Gastrocnemius medialis (tissue), 4 donors: ENCODE data around the gene MKNK1. TPM values are rescaled to one million over a fixed set of nuclear protein-coding genes. Genes with fewer than 3 reads are reported as not detected.

Source experiments
- ATAC-seq, 2 donors: fragments of 150-250 bp; one replicate each; pipeline ENCODE4 v1.9.1; 2016
- DNase-seq, 2 donors: peaks; one replicate each; pipeline ENCODE4 v3.0.0-alpha.2; 2019
- H3K27ac ChIP-seq, 4 donors: fragments of 200-600 bp; sonication (generic); 1 replicate in 1 of 4; 2 replicates in 3 of 4; pipeline ENCODE4 v1.5.1; 2016 to 2018; ENCODE audit warnings: mild to moderate bottlenecking in 2 of 4, moderate library complexity in 1 of 4
- H3K27me3 ChIP-seq, 3 donors: fragments of 200-600 bp; sonication (generic) in 2 of 3; 1 replicate in 1 of 3; 2 replicates in 2 of 3; pipeline versions ENCODE4 v1.5.1 to v1.6.0; 2016 to 2019; ENCODE audit warnings: mild to moderate bottlenecking in 1 of 3, moderate library complexity in 1 of 3
- H3K36me3 ChIP-seq, 2 donors: fragments of 200-600 bp; sonication (generic) in 1 of 2; one replicate each; pipeline ENCODE4 v1.5.1; 2017 to 2018
- H3K4me1 ChIP-seq, 2 donors: fragments of 200-600 bp; sonication (generic) in 1 of 2; one replicate each; pipeline ENCODE4 v1.5.1; 2016 to 2017; ENCODE audit warnings: mild to moderate bottlenecking in 2 of 2
- H3K4me3 ChIP-seq, 4 donors: fragments of 200-600 bp; sonication (generic) in 3 of 4; 1 replicate in 1 of 4; 2 replicates in 3 of 4; pipeline ENCODE4 v1.5.1; 2016 to 2019; ENCODE audit warnings: mild to moderate bottlenecking in 2 of 4
- H3K9me3 ChIP-seq, 3 donors: fragments of 200-600 bp; sonication (generic) in 2 of 3; 1 replicate in 1 of 3; 2 replicates in 2 of 3; pipeline ENCODE4 v1.5.1; 2016 to 2019
- CTCF ChIP-seq, 5 experiments: fragments of 450-650 bp in 3 of 5; fragments of 200-600 bp in 2 of 5; sonication (generic) in 2 of 5; IDR thresholded peaks in 4 of 5; conservative IDR thresholded peaks in 1 of 5; 1 replicate in 4 of 5; 2 replicates in 1 of 5; pipeline ENCODE4 v1.5.1; 2016 to 2019; ENCODE audit warnings: antibody characterized with exemption in 5 of 5, mild to moderate bottlenecking in 3 of 5, moderate library complexity in 3 of 5
- POLR2A ChIP-seq, 2 donors: fragments of 450-650 bp; IDR thresholded peaks; one replicate each; pipeline ENCODE4 v1.6.1; 2017; ENCODE audit warnings: antibody characterized with exemption in 2 of 2, mild to moderate bottlenecking in 2 of 2, moderate library complexity in 2 of 2
- in situ Hi-C, 4 donors: fragments of 200-750 bp; cut with MboI; loops; one replicate each; pipeline versions ENCODE4 v1.15.0 to v1.8.0; 2017; ENCODE audit warnings: low sequenced_read_pairs in 4 of 4
- intact Hi-C: fragments of 100-400 bp; cut with DNase I; formaldehyde crosslinking; loops from one replicate; pipeline ENCODE4 v1.15.1; 2023; ENCODE audit warnings: low total_unique reads
- total RNA-seq, 4 donors: library from RNA; depleted of rRNA; stranded (reverse); fragments of >200 nt; gene quantifications; one replicate each; pipeline versions ENCODE4 v1.1.0 to v1.2.3, GENCODE V29; 2016

The MKNK1 gene
- total RNA-seq, 4 donors from 2014 or later, result 23.7 to 63.5 (median 43.4) TPM

DNA sequence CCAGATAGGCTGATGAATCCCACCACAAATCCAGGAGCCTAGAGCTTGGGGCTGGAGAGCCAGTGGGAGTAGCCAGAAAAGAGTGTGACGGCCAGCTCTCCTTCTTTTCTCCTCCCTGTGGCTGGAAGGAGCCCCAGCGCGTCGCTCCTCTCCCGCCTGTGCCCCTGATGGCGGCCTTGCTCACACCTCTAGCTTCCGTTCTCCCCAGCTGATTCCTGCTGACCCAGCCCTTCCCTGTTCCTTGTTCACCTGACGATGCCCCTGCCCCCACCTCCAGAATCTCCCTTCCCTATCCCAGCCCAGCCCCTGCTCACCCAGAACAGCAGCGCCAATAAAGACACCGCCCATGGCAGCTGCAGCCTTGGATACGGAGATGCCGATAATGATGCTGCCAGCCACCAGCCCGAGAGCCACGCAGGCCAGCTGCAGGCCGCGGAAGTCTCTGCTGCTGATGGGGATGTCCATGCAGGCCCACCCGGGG lies 53.3 kb downstream of the MKNK1 start:
- H3K9me3 ChIP-seq, result no peaks in the 10 kb centered on the region
- H3K27me3 ChIP-seq, result peaks cover 2 to 7% (median 3%) of the 10 kb centered on the region in 3 donors
- ATAC-seq (no peak), DNase-seq (no peak)
- in situ Hi-C loops (no loop called here), intact Hi-C loops (no loop called here)
- no peaks in the 10 kb centered on the region for H3K4me1 ChIP-seq
- no peaks in the 10 kb centered on the region for H3K36me3 ChIP-seq
- H3K4me3 ChIP-seq, result no peak overlapping the region
- TF ChIP-seq CTCF (IDR thresholded peaks at IDR 0.05 in 4 of 5, conservative IDR thresholded peaks at IDR 0.05 in 1 of 5) (no peak), POLR2A (IDR thresholded peaks at IDR 0.05) (no peak)
- H3K27ac ChIP-seq, result no peak overlapping the region

- ATAC-seq (no peak), DNase-seq (no peak)
- Histone ChIP-seq H3K9me3 (no peaks in the 10 kb centered on the region), H3K4me3 (no peak overlapping the region), H3K4me1 (no peaks in the 10 kb centered on the region), H3K27ac (no peak overlapping the region), H3K27me3 (peaks cover 3 to 9% (median 9%) of the 10 kb centered on the region in 3 donors), H3K36me3 (no peaks in the 10 kb centered on the region)
- in situ Hi-C loops (loop anchor here in 1 of 4 donors (25.0 kb wide), 1 partner anchor 113 kb away; no protein-coding TSS in a partner anchor), intact Hi-C loops (no loop called here)
- no peak for TF ChIP-seq POLR2A (IDR thresholded peaks at IDR 0.05)
Observed at GRCh38 chr1:46549697-46550681, 54.1 kb downstream of the MKNK1 start.

DNA sequence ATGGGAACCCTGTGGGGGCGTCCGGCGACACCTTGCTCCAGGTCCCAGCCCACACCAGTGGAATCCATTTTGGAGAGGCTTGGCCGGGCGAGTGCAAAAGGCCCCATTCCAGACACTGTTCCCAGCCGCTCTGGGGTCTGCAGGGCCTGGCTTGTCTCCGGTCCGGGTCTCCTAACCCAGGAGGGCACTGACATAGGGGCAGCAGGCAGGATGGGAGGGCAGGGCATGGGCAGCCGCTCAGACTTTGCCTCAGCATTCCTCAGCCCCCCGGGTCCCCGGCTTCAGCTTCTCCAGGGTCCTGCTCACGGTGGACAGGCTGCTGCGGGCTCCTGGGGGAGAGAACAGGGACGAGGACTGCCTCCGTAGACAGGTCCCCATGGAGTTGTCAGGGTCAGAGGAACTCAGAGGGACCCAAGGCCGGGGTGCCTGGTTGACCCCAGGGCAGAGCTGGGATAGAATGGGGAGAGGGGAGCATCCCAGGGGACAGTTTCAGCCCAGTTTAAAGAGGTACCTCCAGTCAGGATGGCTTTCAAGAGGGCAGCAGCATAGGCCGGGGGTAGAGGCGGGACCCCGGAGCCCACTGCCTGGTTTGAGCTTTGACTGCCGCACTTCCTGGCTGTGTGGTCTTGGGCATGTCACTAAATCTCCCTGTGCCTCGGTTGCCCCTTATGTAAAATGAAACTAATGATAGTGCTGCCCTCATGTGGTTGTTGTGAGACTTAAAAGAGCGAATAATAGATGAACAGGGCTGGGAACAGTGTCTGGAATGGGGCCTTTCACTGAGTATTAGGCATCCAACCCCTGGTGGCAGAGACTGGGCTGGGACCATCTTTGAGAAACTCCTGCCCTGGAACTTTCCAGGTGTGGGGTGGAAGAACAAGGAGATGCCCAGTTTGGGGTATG lies 56.3 kb downstream of the MKNK1 start:
- no peak for ATAC-seq
- no peak for DNase-seq
- intact Hi-C loops, result no loop called here
- Histone ChIP-seq H3K4me3 (no peak overlapping the region), H3K27me3 (peaks cover 20 to 30% (median 26%) of the 10 kb centered on the region in 3 donors), H3K27ac (no peak overlapping the region), H3K4me1 (no peaks in the 10 kb centered on the region), H3K36me3 (no peaks in the 10 kb centered on the region), H3K9me3 (no peaks in the 10 kb centered on the region)
- in situ Hi-C loops, result loop anchor here in 1 of 4 donors (25.0 kb wide), 1 partner anchor 110 kb away; no protein-coding TSS in a partner anchor
- no peak for TF ChIP-seq POLR2A (IDR thresholded peaks at IDR 0.05)
- TF ChIP-seq CTCF (IDR thresholded peaks at IDR 0.05 in 4 of 5, conservative IDR thresholded peaks at IDR 0.05 in 1 of 5), result peak in 3 of 5 experiments; percentile 36 to 41 (median 41)

DNA sequence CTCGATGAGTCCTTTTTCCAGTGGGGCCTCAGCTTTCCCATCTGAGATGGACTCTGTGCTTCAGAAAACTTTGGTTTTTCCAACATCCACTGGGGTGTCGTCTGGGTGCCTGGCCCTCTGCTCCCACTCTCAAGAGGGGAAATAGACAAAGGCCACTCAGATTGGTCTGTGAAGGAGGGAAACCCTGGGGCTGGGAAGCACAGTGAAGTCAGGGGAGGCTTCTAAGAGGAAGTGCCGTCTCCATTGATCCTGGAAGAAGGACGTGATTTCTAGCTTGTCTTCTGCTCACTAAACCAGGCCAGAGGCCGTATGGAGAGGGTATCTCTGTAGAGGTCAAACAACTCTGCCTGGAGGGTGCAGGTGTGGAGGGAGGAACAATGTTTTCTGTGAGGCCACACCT lies 57.9 kb downstream of the MKNK1 start:
- TF ChIP-seq CTCF (IDR thresholded peaks at IDR 0.05 in 4 of 5, conservative IDR thresholded peaks at IDR 0.05 in 1 of 5) (no peak), POLR2A (IDR thresholded peaks at IDR 0.05) (no peak)
- no peaks in the 10 kb centered on the region for H3K4me1 ChIP-seq
- H3K27ac ChIP-seq, result no peak overlapping the region
- ATAC-seq (no peak), DNase-seq (no peak)
- intact Hi-C loops, result no loop called here
- no peaks in the 10 kb centered on the region for H3K9me3 ChIP-seq
- peaks cover 20 to 25% (median 23%) of the 10 kb centered on the region in 3 donors for H3K27me3 ChIP-seq
- in situ Hi-C loops, result loop anchor here in 1 of 4 donors (25.0 kb wide), 1 partner anchor 109 kb away; no protein-coding TSS in a partner anchor
- no peak overlapping the region for H3K4me3 ChIP-seq
- H3K36me3 ChIP-seq, result no peaks in the 10 kb centered on the region
